HG03039 (cell line): ENCODE data around the gene LEFTY2.
"Not testable (repeated sequence)": the region's sequence is repeated elsewhere in the genome, so short reads cannot be mapped to it uniquely, and the experiment has no call there.

ENCODE experiments used
- ATAC-seq: cut with Tn5 transposase; IDR thresholded peaks from one replicate; pipeline ENCODE4 v1.9.1; 2021; ENCODE audit warnings: mild to moderate bottlenecking, moderate library complexity; ENCODE audit not compliant: unreplicated experiment

Gene LEFTY2

GRCh38 chr1:225941187-225941941 is at the start of gene LEFTY2:
TSS of gene LEFTY2 (minus strand) at chr1:225941220. CDS start at chr1:225941140, 80 bp downstream.
- ATAC-seq = no peak

- ATAC-seq = no peak
Observed at GRCh38 chr1:225987491-225988316, 46.7 kb upstream of the LEFTY2 start.

- ATAC-seq = no peak
Observed at GRCh38 chr1:225981714-225982113, 40.7 kb upstream of the LEFTY2 start.

- ATAC-seq = no peak
Observed at GRCh38 chr1:225980005-225980836, 39.2 kb upstream of the LEFTY2 start.

- no peak for ATAC-seq
Observed at GRCh38 chr1:225979421-225979820, 38.4 kb upstream of the LEFTY2 start.

GRCh38 chr1:225977937-225978748 is 37.1 kb upstream of the LEFTY2 start:
- ATAC-seq = peak; percentile 45

GRCh38 chr1:225975146-225975545 is 34.1 kb upstream of the LEFTY2 start:
- not testable (repeated sequence) for ATAC-seq

- ATAC-seq = no peak
Observed at GRCh38 chr1:225974454-225974853, 33.4 kb upstream of the LEFTY2 start.

- ATAC-seq = no peak
Observed at GRCh38 chr1:225973158-225973557, 32.1 kb upstream of the LEFTY2 start.

- ATAC-seq = no peak
Observed at GRCh38 chr1:225972344-225973152, 31.5 kb upstream of the LEFTY2 start.

- ATAC-seq = not testable (repeated sequence)
Observed at GRCh38 chr1:225970592-225971157, 29.7 kb upstream of the LEFTY2 start.

- ATAC-seq = not testable (repeated sequence)
Observed at GRCh38 chr1:225969751-225970150, 28.7 kb upstream of the LEFTY2 start.

GRCh38 chr1:225965231-225965630 is 24.2 kb upstream of the LEFTY2 start:
- no peak for ATAC-seq

GRCh38 chr1:225963735-225964530 is 22.9 kb upstream of the LEFTY2 start:
- no peak for ATAC-seq

- ATAC-seq = peak; percentile 64
Observed at GRCh38 chr1:225962440-225962975, 21.5 kb upstream of the LEFTY2 start.

GRCh38 chr1:225961659-225962439 is 20.8 kb upstream of the LEFTY2 start:
- no peak for ATAC-seq

GRCh38 chr1:225958041-225958440 is 17.0 kb upstream of the LEFTY2 start:
- no peak for ATAC-seq
